GM19099 (cell line): ENCODE data around the gene NPAS3.

Source experiments
- POLR2A ChIP-seq: IDR thresholded peaks from 3 replicates; pipeline ENCODE4 v1.6.1; 2011; ENCODE audit warnings: low read depth; ENCODE audit not compliant: insufficient read length; ENCODE audit errors: extremely low read depth

NPAS3 gene

GRCh38 chr14:33726685-33727084 is 788.0 kb downstream of the NPAS3 start:
- no peak for TF ChIP-seq POLR2A

- no peak for TF ChIP-seq POLR2A
Measured at GRCh38 chr14:33727606-33728005, 788.9 kb downstream of the NPAS3 start.

- no peak for TF ChIP-seq POLR2A
Measured at GRCh38 chr14:33728010-33728498, 789.4 kb downstream of the NPAS3 start.

GRCh38 chr14:33730156-33730555 is 791.5 kb downstream of the NPAS3 start:
- no peak for TF ChIP-seq POLR2A

GRCh38 chr14:33732175-33732574 is 793.5 kb downstream of the NPAS3 start:
- TF ChIP-seq POLR2A: no peak

GRCh38 chr14:33733310-33733709 is 794.6 kb downstream of the NPAS3 start:
- no peak for TF ChIP-seq POLR2A

- TF ChIP-seq POLR2A: no peak
Measured at GRCh38 chr14:33733721-33734120, 795.0 kb downstream of the NPAS3 start.

GRCh38 chr14:33734387-33734786 is 795.7 kb downstream of the NPAS3 start:
- no peak for TF ChIP-seq POLR2A

GRCh38 chr14:33736299-33736825 is 797.7 kb downstream of the NPAS3 start:
- no peak for TF ChIP-seq POLR2A

GRCh38 chr14:33736979-33737378 is 798.3 kb downstream of the NPAS3 start:
- no peak for TF ChIP-seq POLR2A

GRCh38 chr14:33737446-33737845 is 798.8 kb downstream of the NPAS3 start:
- TF ChIP-seq POLR2A: no peak

GRCh38 chr14:33738029-33738428 is 799.4 kb downstream of the NPAS3 start:
- no peak for TF ChIP-seq POLR2A

GRCh38 chr14:33738491-33738890 is 799.8 kb downstream of the NPAS3 start:
- TF ChIP-seq POLR2A: no peak

- TF ChIP-seq POLR2A: no peak
Measured at GRCh38 chr14:33740531-33740930, 801.9 kb downstream of the NPAS3 start.

GRCh38 chr14:33742166-33742565 is 803.5 kb downstream of the NPAS3 start:
- TF ChIP-seq POLR2A: no peak

GRCh38 chr14:33745163-33745562 is 806.5 kb downstream of the NPAS3 start:
- TF ChIP-seq POLR2A: no peak

- TF ChIP-seq POLR2A: no peak
Measured at GRCh38 chr14:33747749-33748148, 809.1 kb downstream of the NPAS3 start.
